Activated CD4-positive, alpha-beta T cell treated with anti-CD3 and anti-CD28 coated beads for 1 hour (primary cell): ENCODE measurements around the gene METTL6.
"Not testable (repeated sequence)": the region's sequence is repeated elsewhere in the genome, so short reads cannot be mapped to it uniquely, and the experiment has no call there.

Experiments
- DNase-seq: peaks from one replicate; pipeline ENCODE4 v3.0.0-alpha.2; 2020

METTL6 gene

GRCh38 chr3:15450438-15451215 is 23.3 kb upstream of the METTL6 start:
- DNase-seq = no peak

GRCh38 chr3:15449489-15450224 is 22.3 kb upstream of the METTL6 start:
- no peak for DNase-seq

- DNase-seq = no peak
Observed at GRCh38 chr3:15443826-15444524, 16.6 kb upstream of the METTL6 start.

- no peak for DNase-seq
Observed at GRCh38 chr3:15440891-15441290, 13.5 kb upstream of the METTL6 start.

- DNase-seq = no peak
Observed at GRCh38 chr3:15439476-15439875, 12.1 kb upstream of the METTL6 start.

DNA sequence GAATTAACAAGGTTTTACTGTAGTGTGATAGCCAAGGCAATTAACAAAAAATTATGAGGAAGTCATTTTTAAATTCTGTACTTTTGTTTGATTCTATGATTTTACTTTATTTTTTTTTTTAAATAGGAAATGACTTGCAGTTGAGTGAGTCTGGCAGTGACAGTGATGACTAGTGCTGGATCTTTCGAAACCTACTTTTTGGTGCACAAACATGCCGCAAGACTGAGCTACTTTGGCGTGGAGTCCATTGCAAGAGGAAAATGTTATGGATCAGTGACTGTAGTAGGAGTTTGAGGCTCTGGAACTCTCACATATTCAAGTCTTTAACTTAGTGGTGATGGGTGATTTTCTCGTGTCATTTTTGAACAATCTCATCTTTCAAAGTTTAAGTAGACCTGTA is 11.6 kb upstream of the METTL6 start:
- DNase-seq = no peak

DNA sequence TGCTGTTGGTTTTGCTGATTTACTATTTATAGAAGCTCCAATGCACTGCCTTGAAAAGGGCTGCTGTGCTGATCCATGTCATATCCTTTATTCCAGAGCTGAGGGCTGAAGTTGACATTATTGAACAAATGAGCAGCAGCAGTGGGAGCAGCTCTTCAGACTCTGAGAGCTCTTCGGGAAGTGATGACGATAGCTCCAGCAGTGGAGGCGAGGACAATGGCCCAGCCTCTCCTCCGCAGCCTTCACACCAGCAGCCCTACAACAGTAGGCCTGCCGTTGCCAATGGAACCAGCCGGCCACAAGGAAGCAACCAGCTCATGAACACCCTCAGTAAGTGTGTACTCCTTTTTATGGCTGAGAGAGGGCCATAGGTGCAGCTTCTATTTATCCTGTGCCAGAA is 8.9 kb upstream of the METTL6 start:
- DNase-seq = no peak

GRCh38 chr3:15434756-15435155 is 7.4 kb upstream of the METTL6 start:
- no peak for DNase-seq

DNA sequence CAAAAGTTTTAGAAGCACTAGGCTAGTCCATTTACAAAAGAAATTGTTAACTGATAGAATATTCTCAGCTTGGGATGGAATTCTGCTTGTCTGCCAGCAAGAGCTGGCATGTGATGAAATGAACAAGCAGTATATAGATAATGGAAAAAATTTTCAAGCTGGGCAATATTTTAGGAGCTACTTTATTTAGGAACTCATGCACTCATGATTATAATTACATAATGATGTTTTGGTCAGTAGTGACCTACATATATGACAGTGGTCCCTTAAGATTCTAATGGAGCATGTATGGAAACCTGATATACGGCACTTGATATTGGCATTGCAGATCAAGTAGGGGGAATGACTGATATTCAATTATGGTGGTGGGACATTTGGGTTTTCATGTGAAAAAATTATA is 6.2 kb upstream of the METTL6 start:
- DNase-seq = no peak

DNA sequence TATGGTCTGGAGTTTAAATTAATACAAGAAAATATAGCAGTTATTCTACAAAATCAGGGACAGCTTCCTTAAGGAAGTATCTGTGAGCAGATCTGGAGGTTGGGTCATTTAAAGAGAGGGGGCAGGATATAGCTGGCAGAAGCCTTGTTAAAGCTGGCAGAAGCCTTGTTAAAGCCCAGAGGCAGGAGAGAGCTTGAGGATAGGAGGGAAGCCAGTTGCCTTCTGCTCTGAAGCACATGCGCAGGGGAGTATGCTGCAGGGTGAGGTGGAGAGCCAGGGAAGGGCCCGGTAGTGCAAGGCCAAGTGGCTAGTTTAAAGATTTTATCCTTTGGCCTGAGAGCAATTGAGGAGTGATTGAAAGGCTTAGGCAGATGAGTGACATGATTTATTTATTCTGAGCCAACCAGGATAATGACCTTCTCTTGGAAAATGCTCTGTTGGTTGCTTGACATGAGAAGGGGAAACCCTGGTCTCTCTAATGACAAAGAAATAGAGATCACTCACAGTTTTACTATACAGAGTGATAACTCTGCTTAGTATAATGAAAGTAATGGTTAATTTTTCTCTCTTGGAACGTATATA is 4.0 kb upstream of the METTL6 start:
- no peak for DNase-seq

DNA sequence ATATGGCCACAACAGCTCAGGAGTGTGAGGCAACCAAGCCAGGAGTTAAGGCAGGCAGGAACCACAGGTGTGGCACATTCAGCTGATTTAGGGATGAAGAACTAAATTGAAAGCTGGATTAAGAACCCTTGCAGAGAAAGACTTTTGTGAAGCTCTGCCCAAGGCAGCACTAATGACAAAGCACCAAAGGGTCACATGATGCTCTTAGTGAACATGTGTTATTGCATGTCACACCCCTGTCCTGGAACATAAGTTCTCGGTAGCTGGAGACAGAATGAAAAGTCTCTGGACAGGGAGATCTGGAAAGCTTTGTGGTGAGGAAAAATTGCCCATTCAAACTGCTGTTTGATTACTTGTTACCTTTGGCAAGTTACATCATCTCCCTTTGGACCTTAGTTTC is 3.3 kb upstream of the METTL6 start:
- DNase-seq = no peak

- no peak for DNase-seq
Observed at GRCh38 chr3:15429080-15429479, 1.7 kb upstream of the METTL6 start.

DNA sequence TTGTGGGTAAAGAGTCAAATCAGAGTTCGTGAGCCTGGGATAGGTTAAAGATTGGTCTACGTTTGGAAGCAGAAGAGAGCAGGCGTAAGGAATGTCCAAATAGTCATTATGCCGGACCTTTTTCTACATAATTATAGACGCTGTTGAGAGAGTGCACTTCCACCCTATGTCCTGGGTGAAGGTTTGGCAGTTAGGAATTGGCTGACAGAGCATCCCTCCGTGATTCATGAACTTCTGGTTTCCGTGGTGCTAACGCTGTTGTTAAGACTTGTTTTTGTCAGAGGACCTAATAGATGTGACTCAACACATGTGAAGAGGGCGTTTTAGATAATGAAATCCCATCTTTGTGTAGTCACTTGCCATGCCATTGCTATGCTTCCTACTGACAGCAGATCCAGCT is 1.2 kb upstream of the METTL6 start:
- DNase-seq = no peak

DNA sequence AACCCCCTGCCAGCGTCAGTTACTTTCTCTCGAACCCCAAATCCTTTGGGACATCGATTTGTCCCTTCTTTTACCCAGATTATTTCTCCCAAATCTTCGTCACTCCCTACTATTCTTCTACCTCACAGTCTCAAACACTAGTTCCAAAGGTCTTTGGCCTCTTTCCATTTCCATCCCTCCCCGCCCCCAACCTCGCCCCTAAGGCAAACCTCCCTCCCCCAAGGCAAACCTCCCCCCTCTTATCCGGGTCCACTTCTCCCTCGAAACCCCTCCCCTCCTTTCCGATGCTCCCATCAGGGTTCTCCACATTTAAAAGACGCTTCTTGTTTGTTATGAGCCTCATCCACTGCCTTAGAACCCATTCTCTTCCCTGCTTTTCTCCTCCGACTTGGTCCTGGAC is 637 bp upstream of the METTL6 start:
- DNase-seq = no peak

DNA sequence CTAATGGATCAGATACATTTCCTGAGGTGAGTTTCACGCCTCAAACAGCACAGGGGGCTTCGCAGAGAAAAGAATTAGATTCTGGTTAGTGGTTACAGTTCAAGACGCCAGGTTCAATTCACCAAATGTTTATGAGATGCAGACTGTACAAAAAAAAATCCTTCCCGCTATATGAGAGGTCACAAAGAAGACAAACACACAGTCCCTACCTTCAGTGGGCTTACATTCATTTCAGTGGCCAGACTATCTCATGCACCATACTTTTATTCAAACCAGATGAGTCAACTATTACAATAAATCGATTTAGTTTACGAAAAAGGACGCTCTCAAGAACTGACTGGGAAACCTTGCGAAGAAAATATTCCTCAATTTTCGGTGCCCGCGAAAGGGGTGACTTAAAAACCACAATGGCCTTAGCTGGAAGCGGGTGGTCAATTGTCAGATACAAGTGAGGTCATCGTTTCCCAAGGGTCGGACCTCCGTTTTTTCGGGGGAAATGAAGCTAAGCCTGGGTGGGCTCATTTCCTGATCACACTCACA is 695 bp downstream of the METTL6 start:
- DNase-seq = no peak

DNA sequence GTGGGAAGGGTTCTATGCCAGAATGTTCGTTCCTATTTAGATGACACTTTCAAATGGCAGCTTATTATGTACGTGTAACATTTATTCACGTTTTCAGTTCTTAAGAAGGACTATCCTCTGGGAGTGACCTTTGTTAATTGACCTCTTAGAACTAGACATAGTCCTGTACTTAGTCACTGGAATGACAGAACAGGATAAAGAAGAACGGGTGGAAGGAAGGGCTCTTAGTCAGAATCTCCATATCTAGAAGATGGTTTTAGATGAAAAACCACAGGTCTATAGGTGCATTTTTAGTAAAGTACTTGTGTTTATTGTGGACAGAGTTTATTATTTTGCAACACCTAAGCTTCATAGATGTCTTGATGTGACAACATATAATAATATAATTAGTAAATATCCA is 6.5 kb downstream of the METTL6 start:
- DNase-seq = no peak

DNA sequence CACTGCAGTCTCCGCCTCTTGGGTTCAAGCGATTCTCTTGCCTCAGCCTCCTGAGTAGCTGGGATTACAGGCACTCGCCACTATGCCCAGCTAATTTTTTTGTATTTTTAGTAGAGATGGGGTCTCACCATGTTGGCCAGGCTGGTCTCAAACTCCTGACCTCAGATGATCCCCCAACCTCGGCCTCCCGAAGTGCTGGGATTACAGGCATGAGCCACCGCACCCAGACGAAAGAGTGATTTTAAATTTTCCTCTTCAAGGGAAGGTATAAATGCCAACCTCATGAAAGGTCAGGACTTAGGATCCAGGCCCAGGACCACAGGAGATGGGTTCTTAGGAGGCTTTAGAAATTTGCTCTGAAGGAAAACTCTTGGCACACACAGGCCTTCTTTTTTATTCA is 16.4 kb downstream of the METTL6 start:
- not testable (repeated sequence) for DNase-seq

DNA sequence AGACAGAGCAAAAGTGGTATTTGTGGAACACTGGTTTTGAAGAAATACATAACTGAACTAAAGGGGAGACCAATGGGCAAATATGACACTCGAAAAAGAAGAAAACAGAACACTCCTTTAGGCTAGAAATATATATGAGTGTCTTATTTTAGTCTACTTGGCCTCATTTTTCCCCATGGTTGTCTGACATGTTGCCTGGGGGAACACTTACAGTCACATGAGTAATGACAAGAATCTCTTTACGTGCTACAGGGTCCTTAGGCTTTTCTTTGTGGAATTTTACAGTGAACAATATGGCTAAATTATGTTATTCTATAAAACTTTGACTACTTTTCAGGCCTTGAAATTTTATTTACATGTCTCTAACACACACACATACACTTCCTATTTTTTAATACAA is 17.6 kb downstream of the METTL6 start:
- DNase-seq = no peak

DNA sequence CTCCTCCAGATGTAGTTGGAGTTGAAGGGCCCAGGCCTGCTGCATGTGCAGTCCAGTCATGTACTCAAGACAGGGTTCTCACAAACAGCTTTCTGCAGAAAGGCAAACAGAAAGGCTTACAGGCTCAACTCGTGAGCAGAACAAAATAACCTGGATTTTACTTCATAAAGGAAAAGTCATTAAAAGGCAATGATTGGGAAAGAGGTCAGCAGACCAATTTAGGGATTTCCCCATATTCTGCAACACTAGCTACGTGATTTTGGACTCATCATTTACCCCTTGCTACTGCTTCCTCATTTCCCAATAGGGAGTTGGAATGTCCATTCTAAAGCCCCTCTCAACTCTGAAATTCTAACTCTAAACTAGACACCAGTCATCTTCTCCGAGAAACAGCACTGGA is 18.1 kb downstream of the METTL6 start:
- DNase-seq = no peak

DNA sequence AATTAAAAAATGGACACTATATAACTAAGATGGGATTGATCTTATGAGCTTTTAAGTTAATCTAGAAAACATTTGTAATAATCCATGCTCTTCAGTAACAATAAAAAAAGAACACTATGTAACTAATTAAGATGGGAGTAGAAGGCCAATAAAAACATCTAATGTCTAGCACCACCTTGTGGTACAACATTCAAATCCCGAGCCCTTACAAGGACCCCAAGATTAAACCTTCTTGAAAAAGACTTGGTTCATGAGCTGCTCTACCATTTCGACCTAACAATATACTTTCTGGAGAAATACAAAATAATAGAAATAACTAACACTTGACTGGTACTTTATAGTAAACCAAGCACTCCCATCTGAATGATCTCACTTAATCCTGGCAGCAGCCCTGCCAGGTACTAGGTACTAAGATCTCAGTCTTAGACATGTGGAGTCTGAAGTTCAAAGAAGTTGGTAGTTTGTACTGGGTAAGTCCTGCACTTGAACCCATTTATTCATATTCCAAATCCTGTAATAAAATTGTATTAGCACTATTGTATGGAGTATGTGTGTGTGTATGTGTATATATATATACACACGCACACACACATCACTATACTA is 21.8 kb downstream of the METTL6 start:
- no peak for DNase-seq

DNA sequence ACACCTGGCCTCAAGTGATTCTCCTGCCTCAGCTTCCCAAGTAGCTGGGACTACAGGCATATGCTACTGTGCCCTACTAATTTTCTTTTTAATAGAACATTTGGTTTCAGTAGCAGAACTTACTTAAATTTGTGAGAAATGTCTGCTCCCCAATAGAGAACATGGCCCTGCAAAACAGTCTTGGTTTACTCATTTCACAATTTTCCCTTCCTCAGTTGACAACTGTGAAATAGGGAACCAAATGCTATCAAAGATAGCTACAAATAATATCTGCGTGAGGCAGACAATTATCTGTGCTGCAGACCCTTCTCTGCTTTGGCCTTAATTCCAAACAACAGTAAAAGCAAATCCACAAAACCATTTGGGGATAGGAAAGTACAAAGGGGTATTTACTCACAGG is 22.6 kb downstream of the METTL6 start:
- no peak for DNase-seq

- no peak for DNase-seq
Observed at GRCh38 chr3:15403965-15404364, 23.4 kb downstream of the METTL6 start.

DNA sequence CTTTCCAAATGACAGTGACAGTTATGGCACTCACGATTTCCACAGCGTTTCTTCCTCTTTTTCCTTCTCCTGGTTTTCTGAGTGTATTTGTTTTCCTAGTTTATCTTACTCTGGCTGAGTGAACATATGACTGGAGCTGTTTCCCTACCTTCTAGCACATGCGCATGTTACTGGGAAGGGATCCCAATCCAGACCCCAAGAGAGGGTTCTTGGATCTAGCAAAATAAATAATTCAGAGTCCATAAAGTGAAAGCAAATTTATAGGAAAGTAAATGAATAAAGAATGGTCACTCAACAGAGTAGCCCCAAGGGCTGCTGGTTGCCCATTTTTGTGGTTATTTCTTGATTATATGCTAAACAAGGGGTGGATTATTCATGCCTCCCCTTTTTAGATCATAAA is 23.8 kb downstream of the METTL6 start:
- DNase-seq = no peak
